Activated CD4-positive, CD25-positive, alpha-beta regulatory T cell treated with anti-CD3 and anti-CD28 coated beads, Interleukin-2, amount 50 U/mL, for 16 hours (primary cell): ENCODE measurements around the gene ZSCAN32.

Experiments
- DNase-seq: peaks from one replicate; pipeline ENCODE4 v3.0.0-alpha.2; 2020; ENCODE audit warnings: low read depth, low spot score

Gene ZSCAN32

DNA sequence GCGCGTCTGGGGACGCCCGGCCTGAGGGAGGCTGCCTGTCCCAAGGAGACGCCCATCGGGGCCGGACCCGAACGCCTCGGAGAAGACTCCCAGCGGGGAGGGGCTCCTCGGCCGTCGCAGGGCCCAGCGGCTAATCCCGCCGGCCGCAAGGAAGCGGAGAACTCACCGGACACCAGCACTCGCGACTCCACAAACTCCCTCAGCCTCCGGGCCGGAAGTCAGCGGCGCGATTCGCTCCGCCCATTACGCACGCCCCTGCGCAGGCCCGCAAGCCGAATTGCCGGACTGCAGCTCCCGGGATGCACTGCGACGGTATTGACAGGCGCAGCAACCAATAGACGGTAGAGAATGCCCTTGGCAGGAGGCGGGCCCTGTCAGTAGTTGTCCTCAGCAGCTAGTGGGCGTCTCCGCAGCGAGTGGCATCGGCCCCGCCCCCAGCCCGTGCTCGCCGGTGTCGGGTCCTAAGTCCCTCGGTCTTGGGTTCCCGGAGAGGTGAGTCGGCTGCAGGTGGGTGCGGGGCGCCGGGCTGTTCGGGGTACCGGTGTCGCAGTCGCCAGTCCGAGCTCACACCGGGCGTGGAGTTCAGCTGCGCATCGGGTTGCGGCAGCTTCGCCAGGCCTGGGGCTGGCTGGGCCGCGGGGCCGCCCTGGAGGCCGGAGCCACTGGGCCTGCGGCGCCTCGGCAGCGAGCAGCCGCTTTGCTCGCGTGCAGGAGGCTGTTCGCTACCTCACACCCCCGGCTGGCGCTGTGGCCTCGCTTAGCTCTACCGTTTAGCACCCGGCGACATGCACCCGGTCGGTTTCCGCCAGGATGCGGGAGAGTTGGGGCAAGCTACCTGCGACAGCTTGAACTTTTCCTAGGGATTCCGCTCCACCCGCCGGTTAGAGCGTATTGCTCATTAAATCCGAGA lies at the start of gene ZSCAN32, which contains the start of gene ZNF174:
TSS of gene ZSCAN32 (minus strand) at position 226 of the 910 bp plus-strand sequence. CDS start 3,447 bp downstream, outside the sequence.
TSS of gene ZNF174 (plus strand) at position 437 of the 910 bp plus-strand sequence. CDS start 790 bp downstream, outside the sequence.
- peak; percentile 98 for DNase-seq

DNA sequence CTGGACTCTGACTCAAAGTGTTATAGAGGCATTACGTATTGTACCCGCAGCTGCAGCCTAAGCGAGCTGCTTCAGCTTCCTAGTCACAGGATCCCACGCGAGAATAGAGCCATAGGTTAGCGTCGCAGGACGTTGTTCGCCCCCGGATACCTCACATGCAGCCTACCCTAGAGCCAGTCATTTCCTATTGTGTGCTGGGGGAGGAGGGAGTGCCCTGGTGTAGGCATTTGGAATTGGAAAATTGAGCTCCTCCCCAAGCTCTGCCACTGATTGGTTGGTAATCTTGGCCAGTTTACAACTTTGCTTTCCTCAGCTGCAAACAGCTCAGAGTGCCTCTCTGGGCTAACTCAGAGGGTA lies 43.2 kb upstream of the ZSCAN32 start:
- DNase-seq, result no peak

DNA sequence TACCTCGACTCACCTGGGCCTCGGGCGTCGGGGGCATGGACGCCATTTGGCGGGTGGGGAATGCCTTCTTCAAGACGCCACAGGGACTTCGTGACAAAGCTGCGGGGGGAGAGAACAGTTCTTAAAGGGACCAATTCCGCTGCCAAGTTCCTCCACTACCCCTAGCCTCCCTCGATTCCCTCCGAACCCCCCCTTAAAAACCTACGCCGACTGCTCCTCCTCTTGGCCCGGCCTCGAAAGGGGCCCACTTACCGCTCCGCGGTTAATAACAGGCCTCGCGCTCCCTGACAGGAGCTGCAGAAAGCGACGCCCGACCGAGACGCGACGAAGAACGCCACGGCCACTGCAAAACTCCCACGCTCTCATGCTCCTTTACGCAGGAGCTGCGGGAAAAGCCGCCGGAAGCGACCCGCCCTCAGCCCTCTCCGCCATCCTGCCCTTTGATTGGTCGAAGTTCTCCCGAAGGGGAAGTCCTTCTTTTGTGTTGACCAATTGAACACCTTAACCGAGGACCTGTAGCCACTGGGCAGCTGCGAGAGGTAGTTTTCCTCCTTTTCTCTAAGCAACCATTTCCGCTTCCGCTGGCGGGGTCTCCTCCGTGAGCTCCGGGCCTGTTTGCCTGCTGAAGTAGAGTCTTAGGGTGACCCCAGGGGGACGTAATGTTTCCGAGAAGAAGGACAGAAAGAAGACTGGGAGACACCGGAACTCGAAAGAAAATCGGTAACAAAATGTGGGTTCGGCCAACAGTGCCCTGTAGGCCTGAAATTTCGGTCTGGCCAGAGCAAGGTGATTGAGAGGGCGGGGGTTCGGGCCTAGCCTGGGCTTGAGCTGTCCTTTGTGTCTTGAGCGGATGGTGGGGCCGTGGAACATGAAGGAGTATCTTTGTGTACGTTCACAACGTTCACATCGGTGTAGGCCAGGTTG lies 42.6 kb upstream of the ZSCAN32 start, which contains the start of the genes NAA60 and ZNF597:
TSS of gene NAA60 (plus strand) at position 573 of the 924 bp plus-strand sequence. CDS start 32,548 bp downstream, outside the sequence.
TSS of gene ZNF597 (minus strand) at position 397 of the 924 bp plus-strand sequence. CDS start at position 46, 351 bp downstream.
- peak; percentile 60 for DNase-seq

DNA sequence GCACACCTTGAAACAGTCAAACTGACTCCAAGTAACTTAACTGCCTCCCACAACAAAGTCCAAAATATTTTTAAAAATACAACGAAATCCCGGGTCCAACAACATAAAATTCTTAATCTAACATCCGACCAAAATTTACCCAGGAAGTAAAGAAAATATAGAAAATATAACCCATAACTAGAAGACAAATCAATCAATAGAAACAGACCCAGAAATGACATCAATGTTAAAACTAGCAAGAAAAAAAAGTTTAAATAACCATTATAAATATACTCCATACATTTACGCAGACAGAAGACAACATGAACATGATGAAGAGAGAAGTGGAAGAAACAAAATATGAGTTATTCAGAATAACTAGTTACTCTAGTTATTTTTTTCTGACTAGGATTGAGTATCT lies 38.8 kb upstream of the ZSCAN32 start:
- no peak for DNase-seq

DNA sequence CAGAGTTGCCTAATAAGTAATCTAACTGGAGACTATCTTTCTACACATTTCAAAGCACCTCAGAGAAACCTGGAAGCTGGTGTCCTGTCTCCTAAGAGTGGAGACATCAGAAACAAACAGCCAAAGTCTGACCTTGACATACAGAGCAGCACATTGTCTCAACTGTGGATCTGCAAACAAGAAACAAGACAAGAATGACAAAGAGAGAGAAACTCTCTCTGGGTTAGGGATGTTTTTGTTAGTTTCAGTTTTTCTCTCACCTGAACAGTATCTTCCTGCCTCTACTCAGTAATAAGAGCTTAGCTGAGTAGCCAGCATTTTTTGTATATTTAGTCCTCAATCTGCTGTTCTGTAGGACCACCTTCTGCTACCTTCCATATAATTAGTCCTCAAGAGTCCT lies 33.6 kb upstream of the ZSCAN32 start:
- no peak for DNase-seq

DNA sequence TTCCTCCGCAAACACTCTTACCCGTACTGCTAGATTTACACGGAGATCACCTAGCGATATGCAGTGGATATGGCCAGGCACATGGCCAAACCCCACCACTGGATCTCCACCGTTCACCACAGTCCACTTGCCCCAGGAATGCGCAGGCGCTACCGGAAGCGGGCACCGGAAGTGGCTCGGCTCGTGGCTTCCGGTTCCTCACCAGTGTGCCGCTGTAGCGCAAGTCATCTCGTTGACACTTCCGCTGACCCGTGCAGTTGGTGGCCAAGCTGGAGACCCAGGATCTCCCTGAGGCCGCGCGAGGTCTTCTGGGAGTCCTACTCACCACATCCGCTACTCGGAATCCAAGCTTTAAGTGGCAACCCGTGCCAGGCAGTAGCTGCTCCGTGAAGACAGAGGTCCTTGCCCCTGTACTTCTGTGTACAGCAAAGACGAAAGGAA lies 31.0 kb upstream of the ZSCAN32 start:
- DNase-seq, result peak; percentile 13

DNA sequence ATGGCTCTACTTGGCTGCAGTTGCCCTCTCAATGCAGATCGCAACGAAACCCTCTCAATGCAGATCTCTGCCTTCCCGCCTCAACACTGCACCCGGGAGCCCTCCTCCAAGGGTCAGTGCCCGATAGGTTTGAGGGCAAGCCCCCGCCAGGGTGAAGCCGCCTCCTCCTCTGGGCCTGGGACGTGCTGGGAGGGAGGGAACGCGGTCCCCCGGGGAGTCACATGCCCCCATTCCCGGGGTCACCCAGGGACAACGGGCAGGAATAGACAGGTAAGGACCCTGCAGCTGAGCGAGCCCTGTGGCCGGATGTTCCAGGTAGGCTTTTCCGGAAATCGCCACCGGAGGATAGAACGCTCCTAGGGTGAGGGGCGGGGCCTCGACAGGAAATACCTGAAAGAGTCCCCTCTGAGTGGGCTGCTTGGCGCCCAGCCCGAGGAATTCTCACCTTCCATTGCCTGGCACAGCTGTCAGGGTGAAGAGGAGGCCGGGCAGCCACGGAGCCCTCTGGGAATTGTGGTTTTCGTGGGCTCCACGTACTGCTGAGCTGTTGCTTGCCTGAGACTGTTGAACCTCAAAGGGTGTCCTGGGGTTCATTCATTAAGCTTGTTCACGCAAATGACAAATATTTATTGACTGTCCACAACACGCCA lies 13.1 kb upstream of the ZSCAN32 start:
- DNase-seq, result no peak

DNA sequence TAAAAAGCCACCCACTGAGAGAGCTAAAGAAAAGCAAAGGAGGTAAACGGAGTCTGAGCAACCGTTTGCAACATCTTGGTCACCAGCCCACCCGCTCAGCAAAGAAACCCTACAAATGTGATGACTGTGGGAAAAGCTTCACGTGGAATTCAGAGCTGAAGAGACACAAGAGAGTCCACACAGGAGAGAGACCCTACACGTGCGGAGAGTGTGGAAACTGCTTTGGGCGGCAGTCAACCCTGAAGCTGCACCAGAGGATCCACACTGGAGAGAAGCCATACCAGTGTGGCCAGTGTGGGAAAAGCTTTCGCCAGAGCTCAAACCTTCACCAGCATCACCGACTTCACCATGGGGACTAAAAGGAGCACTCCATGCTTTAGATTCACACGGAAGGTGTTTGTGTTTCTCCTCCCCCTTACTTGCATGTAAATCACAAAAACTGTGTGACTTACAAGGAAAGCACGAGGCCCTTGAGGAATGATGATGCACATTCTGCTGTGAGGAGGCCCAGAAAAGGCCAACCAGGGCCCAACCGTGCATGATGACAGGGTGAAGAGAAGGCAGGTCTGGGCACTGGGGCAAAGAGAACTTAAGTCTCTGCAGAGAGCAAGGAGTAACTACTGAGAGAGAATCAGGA lies 7.9 kb upstream of the ZSCAN32 start:
- no peak for DNase-seq

DNA sequence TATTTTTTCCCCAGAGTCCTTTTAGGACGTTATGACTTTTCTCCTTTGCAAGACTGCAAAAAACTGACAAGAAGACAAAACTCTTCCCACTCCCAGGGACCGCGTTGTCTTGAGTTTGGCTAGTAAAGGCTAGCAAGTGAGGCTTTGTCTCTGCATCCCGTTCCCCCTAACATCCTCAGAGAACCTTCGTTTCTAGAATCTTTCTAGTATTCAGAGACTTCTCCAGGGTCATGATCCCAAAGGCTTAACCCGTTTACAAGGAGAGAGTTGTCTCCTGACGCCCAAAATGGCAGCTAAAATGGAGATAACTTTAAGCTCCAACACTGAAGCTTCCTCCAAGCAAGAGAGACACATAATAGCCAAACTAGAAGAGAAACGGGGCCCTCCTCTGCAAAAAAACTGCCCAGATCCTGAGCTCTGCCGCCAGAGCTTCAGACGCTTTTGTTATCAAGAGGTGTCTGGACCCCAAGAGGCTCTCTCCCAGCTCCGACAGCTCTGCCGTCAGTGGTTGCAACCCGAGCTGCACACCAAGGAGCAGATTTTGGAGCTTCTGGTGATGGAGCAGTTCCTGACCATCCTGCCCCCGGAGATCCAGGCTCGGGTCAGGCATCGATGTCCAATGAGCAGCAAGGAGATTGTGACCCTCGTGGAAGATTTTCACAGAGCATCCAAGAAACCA lies 1.1 kb upstream of the ZSCAN32 start:
- no peak for DNase-seq

DNA sequence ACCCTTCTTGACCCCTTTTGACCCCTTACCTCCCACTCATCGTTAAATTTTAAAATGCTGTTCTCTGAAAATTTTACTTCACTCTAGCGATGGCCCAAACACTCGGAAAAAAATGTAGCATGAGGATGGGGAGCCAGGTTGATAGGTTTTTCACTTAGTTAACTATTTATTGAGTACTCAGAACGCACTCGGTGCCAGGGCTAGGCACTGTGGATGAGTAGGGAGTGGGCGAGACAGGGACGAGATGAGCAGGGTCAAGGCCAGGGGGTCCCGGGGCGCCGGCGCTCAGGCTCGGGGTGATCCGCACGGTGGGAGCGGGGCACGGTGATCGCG lies 392 bp downstream of the ZSCAN32 start:
- DNase-seq, result no peak

DNA sequence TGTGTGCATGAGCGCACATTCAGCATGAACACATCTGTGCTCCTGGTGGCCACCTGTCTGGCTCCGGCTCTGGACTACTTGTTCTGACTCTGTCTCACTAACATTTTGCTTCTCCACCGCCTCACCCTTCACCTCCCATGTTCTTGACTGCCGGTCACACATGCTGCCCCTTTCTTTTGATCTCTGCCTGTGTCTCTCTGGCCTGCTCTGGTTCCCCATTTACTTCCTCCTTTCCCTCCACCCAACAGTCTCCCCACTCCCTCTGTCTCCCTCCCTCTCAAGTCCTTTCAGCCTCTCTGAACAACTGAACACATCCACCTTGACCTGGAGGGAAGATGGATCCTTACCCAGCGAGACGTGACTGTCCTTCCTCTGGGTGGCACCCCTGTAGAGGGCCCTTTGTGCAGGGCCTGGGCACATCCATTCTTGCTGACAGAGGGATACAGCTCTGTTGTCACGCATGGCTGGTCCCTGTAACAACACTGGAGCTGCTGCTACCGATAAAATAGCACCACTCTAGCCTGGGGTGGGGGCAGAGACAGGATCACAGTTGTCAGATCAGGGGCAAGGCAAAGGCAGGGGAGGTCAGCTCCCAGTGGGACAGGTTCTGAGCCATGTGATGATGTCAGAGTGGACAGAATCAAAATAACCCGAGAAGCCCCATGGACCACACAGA lies 11.0 kb downstream of the ZSCAN32 start:
- no peak for DNase-seq

DNA sequence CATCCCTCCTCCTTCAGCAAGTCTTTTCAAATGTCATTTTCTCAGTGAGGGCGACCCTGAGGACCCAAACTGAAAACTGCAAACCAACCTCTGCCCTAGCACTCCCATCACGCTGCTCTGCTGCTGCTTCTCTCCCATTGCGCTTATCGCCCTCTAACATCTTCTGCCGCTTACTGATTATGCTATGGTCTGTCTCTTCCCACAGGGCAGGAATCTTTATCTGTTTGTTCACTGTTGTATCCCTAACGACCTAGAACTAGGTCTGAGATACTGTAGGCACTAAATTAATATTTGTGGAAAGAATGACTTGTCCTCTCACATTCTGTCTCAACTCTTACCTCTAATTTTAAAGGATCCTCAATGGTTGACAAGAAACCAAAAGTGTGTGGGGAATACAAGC lies 12.5 kb downstream of the ZSCAN32 start:
- DNase-seq, result no peak

DNA sequence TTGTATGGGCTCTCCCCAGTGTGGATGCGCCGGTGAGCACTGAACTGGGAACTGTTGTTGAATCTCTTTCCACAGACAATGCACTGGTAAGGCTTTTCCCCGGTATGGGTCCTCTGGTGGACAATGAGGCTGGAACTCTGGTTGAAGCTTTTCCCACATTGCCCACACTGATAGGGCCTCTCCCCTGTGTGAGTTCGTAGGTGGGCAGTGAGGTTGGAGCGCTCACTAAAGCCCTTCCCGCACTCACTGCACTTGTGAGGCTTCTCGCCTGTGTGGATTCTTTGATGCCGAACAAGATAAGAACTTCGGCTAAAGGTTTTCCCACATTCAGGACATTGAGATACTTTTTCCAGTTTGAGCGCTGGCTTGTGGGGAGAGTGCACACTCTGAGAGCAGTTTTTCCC lies 17.8 kb downstream of the ZSCAN32 start:
- no peak for DNase-seq

DNA sequence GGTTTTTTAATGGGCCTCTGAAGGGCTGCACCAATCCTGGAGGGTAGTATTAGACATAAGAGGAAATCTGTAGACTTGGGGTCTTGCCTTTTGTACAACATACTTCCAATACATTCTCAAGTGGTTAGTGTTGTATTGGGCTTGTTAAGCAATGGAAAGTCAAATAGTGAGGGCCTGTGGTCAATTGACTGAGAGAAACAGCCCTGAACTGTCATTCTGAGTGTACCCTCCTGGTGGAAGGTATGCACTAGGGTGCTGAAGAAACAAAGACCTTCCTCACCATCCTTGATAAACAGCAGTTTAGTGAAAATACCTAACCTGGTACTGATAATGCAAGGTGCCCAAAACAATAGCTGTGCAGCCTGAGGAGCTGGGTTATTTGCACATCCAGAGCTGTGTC lies 22.9 kb downstream of the ZSCAN32 start:
- DNase-seq, result no peak

DNA sequence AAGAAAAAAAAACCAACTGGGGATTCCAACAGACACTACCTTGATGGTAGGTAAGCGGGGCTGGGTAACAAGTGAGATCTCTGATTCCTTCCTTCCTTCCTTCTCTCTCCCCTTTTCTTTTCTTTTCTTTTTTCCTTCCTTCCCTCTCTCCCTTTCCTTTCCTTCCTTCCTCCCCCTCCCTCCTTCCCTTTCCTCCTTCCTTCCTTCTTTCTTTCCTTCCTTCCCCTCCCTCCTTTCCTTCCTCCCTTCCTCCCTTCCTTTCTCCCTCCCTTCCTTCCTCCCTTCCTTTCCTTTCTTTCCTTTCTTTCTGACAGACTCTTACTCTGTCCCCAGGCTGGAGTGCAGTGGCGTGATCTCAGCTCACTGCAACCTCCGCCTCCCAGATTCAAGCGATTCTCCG lies 25.1 kb downstream of the ZSCAN32 start:
- DNase-seq, result no peak

DNA sequence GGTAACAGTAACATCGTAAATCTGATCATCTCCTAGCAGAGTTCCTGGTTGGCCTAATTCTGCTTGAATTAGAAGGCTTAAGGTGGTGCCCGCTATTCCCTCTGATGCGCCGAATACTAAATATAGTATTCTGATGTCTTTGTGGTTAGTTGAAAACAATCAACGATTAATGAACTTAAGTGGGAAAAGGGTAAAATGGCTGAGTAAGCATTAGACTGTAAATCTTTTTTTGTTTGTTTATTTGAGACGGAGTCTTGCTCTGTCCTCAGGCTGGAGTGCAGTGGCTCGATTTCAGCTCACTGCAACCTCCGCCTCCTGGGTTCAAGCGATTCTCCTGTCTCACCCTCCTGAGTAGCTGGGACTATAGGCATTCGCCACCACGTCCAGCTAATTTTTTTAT lies 31.7 kb downstream of the ZSCAN32 start:
- DNase-seq, result no peak

DNA sequence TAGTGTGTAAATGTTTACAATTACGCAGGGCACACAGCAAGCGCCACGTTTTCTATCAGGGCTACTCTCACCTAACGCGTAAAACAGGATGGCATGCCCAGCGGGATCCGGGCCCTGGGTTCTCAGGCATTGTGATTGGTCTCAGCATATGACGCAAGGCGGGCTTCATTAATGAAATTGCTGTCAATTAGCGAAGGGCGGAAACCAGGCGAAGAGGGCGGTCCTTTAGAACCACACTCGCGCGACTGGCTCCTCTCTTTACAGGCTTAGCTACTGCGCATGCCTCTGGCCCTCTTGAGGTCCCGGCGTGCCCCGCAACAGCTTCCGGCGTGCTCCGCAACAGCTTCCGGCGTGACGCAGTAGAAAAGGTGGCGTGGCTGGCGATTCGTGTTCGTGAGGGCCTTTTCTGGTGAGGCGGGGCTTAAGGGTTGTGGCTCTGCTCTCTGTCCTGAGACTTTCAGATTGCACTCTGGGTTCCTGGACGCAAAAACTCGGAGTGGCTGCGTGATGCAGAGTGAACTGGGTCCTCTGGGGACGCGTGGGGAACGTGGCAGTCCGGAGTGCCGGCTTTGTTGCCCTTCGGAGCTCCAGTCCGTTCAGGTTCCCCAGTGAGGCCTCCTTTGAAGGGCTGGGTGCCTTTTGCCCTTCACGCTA lies 35.9 kb downstream of the ZSCAN32 start:
- DNase-seq, result peak; percentile 68

DNA sequence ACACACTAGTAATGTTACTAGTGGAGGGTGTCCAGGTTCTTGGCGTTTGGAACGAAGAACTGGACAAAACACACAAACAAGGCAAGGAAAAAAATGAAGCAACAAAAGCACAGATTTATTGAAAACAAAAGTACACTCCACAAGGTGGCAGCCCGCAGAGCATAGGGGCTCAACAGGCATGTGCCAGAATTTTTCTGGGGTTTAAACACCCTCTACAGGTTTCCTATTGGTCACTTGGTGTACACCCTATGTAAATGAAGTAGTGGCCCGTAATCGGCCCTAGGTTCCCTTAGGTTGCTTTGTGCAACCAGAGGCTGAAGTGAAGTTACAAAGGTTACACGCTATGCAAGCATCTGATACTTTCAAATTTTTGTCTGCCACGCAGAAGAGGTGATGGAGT lies 37.0 kb downstream of the ZSCAN32 start:
- DNase-seq, result no peak

DNA sequence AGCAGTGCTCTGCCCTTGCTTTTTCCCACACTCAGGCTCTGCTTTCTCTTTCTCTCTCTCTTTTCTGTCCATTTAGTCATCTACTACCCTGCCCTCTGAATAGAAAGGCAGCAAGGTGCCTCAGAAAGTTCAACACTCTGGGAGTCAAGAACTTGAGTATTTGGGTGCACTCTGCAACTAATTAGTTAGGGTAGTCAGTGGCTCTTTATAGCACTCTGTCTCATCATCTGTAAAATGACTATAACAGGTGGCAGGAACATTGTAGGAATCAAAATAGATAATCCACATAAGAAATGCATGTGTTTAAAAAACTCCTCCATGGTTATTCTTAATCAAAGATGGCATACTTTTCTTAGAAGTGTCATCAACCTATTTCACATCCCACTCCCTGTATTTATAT lies 37.9 kb downstream of the ZSCAN32 start:
- DNase-seq, result no peak
